Right cardiac atrium (tissue), 5 donors: Measurements from ENCODE around the gene WNT1. TPM values are rescaled to one million over a fixed set of nuclear protein-coding genes. Genes with fewer than 3 reads are reported as not detected.
A peak's percentile ranks its signal among the peaks of the same experiment; 100 is the strongest.

Experiments
- ATAC-seq, 2 donors: fragments of 200-7000 bp; cut with Tn5 transposase; one replicate each; pipeline versions ENCODE4 v1.8.0 to v1.9.1; 2020; ENCODE audit warnings: moderate library complexity in 2 of 2, mild to moderate bottlenecking in 1 of 2
- DNase-seq, 3 donors: peaks; one replicate each; pipeline ENCODE4 v3.0.0-alpha.2; 2020
- H3K27ac ChIP-seq: one replicate; pipeline ENCODE4 v1.5.1; 2013; ENCODE audit warnings: mild to moderate bottlenecking, low read length, control low read depth, moderate library complexity
- H3K27me3 ChIP-seq: one replicate; pipeline ENCODE4 v1.6.1; 2013; ENCODE audit not compliant: control insufficient read depth, insufficient read depth
- H3K4me1 ChIP-seq: one replicate; pipeline ENCODE4 v1.6.1; 2013; ENCODE audit warnings: low read length; ENCODE audit not compliant: control insufficient read depth, insufficient read depth
- H3K4me3 ChIP-seq: one replicate; pipeline ENCODE4 v1.5.1; 2013; ENCODE audit warnings: low read length, control low read depth
- H3K9me3 ChIP-seq: one replicate; pipeline ENCODE4 v1.6.1; 2013; ENCODE audit warnings: low read length; ENCODE audit not compliant: control insufficient read depth
- WGBS: extraction: QIAGEN DNeasy Blood & Tissue Kit; methylation state at CpG from one replicate; pipeline ENCODE4 v1.1.7; 2013; 5-methylcytosine and 5-hydroxymethylcytosine counted together
- intact Hi-C, 4 donors: fragments of 100-400 bp; cut with DNase I; formaldehyde crosslinking; loops; one replicate each; pipeline versions ENCODE4 v1.11.0 to v1.14.0; 2022 to 2023
- polyA plus RNA-seq: library from polyadenylated mRNA; stranded (reverse); fragments of 200-250 nt; gene quantifications from one replicate; pipeline ENCODE4 v1.2.3, GENCODE V29; 2013
- total RNA-seq, 4 donors: library from RNA; stranded (reverse); fragmentation: NEBNext Ultra II Directional; extraction: Animal tissue kit (Norgen Biotek cat#: 25700); gene quantifications; one replicate each; pipeline ENCODE4 v1.2.1, GENCODE V29; 2021
- donor health status: healthy with polysubstance abuse.
- donor health status: DM: no; HTN: yes; CAD: no.
- donor health status: DM: no; HTN: no; CAD: no.
- donor health status: DM: no; HTN: yes; CAD: no; lungs with severe emphysema.
- donor health status: DM: yes; HTN: yes; CAD: no.

Gene WNT1
- total and polyA plus RNA-seq, 5 donors = not detected

DNA sequence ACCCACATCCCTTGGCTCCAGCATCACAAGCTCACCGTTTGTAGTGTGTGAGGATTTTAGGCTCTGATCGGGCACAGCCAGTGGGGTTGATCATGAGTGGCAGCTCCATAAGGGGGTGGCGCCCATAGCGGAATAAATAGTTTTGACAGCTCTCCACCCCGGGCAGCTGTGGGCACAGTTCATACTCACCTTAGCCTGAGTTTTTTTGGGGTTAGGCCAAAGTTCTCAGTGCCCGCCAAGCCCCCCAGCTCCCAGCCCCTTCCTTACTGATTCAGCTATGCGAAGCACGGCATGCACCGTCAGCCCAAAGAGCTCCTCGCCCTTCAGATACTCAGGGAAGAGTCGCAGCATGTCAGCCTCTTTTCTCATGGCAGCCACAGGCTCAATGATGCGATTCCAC lies 46.4 kb downstream of the WNT1 start:
- no peak for ATAC-seq
- Histone ChIP-seq H3K27me3 (no peaks in the 10 kb centered on the region), H3K4me3 (no peak overlapping the region), H3K27ac (no peak overlapping the region), H3K9me3 (no peaks in the 10 kb centered on the region), H3K4me1 (no peaks in the 10 kb centered on the region)
- 88% methylated on average over 12 of the region's 12 CpGs for WGBS
- DNase-seq = no peak
- intact Hi-C loops = no loop called here

DNA sequence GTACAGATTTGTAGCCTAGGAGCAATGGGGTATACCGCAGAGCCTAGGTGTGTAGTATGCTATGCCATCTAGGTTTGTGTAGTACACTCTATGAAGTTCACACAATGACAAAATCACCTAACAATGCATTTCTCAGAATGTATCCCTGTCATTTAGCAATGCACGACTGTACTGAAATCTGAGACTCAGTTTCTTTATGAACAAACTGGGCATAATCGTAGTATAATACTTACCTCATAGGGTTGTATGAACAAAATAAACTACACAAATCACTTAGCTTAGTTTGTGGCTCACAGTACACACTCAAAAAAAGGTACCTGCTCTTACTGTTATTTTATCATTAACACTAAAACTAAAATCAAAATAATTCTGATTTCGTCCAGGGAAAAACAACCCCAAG lies 47.3 kb downstream of the WNT1 start:
- Histone ChIP-seq H3K4me1 (no peaks in the 10 kb centered on the region), H3K27me3 (no peaks in the 10 kb centered on the region), H3K27ac (no peak overlapping the region), H3K9me3 (no peaks in the 10 kb centered on the region), H3K4me3 (no peak overlapping the region)
- 90% methylated on average over 4 of the region's 4 CpGs for WGBS
- DNase-seq (no peak), ATAC-seq (no peak)
- intact Hi-C loops = no loop called here

DNA sequence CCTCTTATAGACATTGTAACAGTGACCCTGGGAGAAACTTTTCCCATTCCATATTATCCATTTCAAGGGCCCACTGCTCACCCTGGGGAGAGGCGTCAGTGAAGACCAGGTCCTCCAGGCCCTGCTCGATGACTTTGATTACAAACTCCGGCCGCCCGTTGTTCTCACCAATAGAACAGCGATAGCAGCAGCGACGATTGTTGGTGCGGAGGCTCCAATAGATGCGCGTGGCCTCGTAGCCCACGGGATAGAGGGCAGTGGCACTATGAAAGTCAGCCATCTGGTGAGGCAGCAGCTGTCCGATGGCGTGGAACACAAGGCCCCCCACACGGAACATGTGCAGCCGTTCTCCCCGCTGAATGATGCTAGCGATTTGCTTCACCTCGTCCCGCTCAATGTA lies 48.0 kb downstream of the WNT1 start:
- intact Hi-C loops = no loop called here
- Histone ChIP-seq H3K27me3 (no peaks in the 10 kb centered on the region), H3K4me3 (no peak overlapping the region), H3K27ac (no peak overlapping the region), H3K9me3 (no peaks in the 10 kb centered on the region), H3K4me1 (no peaks in the 10 kb centered on the region)
- WGBS = 96% methylated on average over 21 of the region's 21 CpGs
- DNase-seq = no peak
- no peak for ATAC-seq

DNA sequence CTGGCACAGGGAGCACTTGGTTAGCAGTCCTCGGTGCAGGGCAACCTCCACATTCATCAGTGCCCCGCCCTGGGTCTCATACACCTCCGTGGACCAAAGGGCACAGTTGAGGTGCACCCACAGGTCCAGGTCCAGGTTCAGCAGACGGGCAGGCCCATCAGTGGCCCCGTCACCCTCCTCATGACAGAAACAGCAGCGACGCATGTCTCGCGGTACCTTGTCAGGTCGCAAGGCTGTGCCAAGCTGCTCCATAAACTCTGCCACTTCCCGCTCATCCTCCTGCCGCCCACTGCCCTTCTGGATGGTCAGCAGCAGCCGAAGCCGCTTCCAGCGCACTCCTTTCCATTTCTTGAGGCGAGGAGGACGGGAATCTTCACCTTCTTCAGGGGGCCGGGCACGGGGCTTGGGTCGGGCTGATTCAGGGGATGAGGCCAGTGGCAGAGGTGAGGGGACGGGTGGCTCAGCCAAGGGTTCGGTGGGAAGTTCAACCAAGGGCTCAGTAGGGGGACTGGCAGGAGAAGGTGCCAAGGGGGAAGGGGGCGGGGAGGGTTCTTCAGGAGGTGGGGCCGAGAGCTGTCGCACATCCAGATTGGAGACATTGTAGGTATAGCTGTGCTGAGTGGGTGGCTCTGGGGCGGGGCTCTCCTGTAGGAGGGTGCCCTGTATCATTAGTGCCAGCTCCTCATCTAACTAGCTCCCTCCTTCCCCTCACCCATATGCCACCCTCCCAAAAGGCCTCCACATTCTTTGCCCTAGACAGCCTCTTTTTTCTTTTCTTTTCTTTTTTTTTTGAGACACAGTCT lies 48.8 kb downstream of the WNT1 start:
- ATAC-seq (no peak), DNase-seq (no peak)
- Histone ChIP-seq H3K4me1 (no peaks in the 10 kb centered on the region), H3K4me3 (no peak overlapping the region), H3K27ac (no peak overlapping the region), H3K9me3 (no peaks in the 10 kb centered on the region), H3K27me3 (no peaks in the 10 kb centered on the region)
- WGBS = 95% methylated on average over 26 of the region's 26 CpGs
- intact Hi-C loops = no loop called here

GRCh38 chr12:49027846-49028555 lies 49.9 kb downstream of the WNT1 start:
- no peak overlapping the region for H3K27ac ChIP-seq
- no peaks in the 10 kb centered on the region for H3K9me3 ChIP-seq
- 90% methylated on average over 9 of the region's 9 CpGs for WGBS
- ATAC-seq (no peak), DNase-seq (no peak)
- intact Hi-C loops = no loop called here
- H3K4me3 ChIP-seq = no peak overlapping the region
- H3K4me1 ChIP-seq = no peaks in the 10 kb centered on the region
- H3K27me3 ChIP-seq = no peaks in the 10 kb centered on the region

- Histone ChIP-seq H3K9me3 (no peaks in the 10 kb centered on the region), H3K27ac (no peak overlapping the region), H3K4me1 (no peaks in the 10 kb centered on the region), H3K4me3 (no peak overlapping the region), H3K27me3 (no peaks in the 10 kb centered on the region)
- ATAC-seq (no peak), DNase-seq (no peak)
- 86% methylated on average over 10 of the region's 10 CpGs for WGBS
- intact Hi-C loops = no loop called here
These were observed 50.6 kb downstream of the WNT1 start for GRCh38 chr12:49028666-49029275.

DNA sequence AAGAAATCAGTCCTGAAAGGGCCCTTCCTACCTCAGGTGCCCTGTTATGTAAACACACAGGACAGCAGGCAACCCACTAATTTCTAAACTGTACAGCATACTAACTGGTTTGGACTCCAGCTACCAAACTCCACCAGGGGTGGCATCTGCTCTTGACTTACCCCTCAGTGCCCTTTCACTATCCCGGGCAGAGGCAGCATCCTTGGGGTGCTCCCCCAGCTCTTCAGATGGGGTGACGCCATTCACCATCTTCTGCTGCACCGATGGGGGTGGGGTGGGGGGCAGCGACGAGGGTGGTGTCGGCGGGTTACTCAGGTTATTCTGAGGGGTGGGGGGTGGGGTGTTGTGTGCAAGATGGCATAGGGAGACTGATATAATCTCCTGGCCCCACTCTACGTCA lies 52.0 kb downstream of the WNT1 start:
- WGBS = 92% methylated on average over 8 of the region's 8 CpGs
- DNase-seq = no peak
- ATAC-seq = no peak
- intact Hi-C loops = no loop called here
- no peaks in the 10 kb centered on the region for H3K4me1 ChIP-seq
- no peaks in the 10 kb centered on the region for H3K27me3 ChIP-seq
- H3K9me3 ChIP-seq = no peaks in the 10 kb centered on the region
- H3K27ac ChIP-seq = no peak overlapping the region
- no peak overlapping the region for H3K4me3 ChIP-seq

- H3K27me3 ChIP-seq = no peaks in the 10 kb centered on the region
- no peak overlapping the region for H3K27ac ChIP-seq
- ATAC-seq = no peak
These were observed 52.8 kb downstream of the WNT1 start for GRCh38 chr12:49030714-49031572.

DNA sequence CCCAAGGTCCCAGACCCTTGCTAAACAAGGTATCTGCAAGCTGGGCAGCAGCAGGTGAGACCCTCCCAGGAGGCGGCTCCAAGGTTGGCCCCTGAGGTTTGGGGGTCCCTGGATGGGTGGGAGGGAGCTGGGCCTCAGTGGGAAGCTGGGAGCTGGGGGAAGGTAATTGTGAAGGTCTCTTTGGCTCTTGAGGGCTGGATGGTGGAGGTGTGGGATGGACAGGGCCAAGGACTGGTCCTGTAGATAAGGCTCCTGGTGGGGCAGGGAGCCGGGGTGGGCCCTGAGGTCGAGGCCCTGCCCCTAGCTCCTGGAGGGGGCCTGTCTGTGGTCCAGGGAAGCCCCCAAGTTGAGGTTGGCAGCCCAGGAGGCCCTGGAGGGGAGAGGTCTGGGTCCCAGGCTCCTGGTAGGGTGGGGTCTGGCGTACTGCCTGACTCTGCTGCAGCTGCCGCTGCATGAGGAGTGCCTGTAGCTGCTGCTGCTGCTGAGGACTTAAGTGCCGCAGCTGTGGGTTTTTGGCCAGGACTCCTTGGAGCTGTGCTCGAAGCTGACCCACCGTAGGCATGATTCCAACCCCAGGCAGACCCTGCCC lies 53.5 kb downstream of the WNT1 start:
- H3K4me1 ChIP-seq = no peaks in the 10 kb centered on the region
- DNase-seq = peak in 1 of 3 donors; percentile 49
- peak; percentile 5 to 17 for ATAC-seq
- intact Hi-C loops = loop anchor here in 1 of 4 donors (2.0 kb wide), 1 partner anchor 21 kb away; no protein-coding TSS in a partner anchor
- no peaks in the 10 kb centered on the region for H3K27me3 ChIP-seq
- no peak overlapping the region for H3K27ac ChIP-seq
- no peak overlapping the region for H3K4me3 ChIP-seq
- H3K9me3 ChIP-seq = no peaks in the 10 kb centered on the region
- 86% methylated on average over 8 of the region's 8 CpGs for WGBS

More at GRCh38 chr12:49030714-49031572, 52.8 kb downstream of the WNT1 start:
- H3K4me1 ChIP-seq = no peaks in the 10 kb centered on the region
- intact Hi-C loops = no loop called here
- no peaks in the 10 kb centered on the region for H3K9me3 ChIP-seq
- no peak for DNase-seq
- WGBS = 95% methylated on average over 19 of the region's 19 CpGs
- no peak overlapping the region for H3K4me3 ChIP-seq
